ENCODE data around the gene OR5K3. TPM values are rescaled to one million over a fixed set of nuclear protein-coding genes. Genes with fewer than 3 reads are reported as not detected.

Gene OR5K3
- total RNA-seq, result not detected
- polyA plus RNA-seq, result not detected
- total RNA-seq, result 0 reads per million in 6 experiments

- POLR2A ChIA-PET, result no interaction called here
- Mint-ChIP-seq H3K27ac (no peak within 1 kb of the TSS), H3K4me1 (no peaks in the 10 kb centered on the region), H3K9me3 (no peaks in the 10 kb centered on the region), H3K36me3 (no peaks in the 10 kb centered on the region), H3K4me3 (no peak within 1 kb of the TSS), H3K27me3 (peaks cover 10 to 23% (median 18%) of the 10 kb centered on the region in 5 donors)
- ATAC-seq, result no peak
- DNase-seq, result no peak
Observed at GRCh38 chr3:98390366-98390765, at the start of gene OR5K3. Gene OR5K3, plus strand, starts transcription at chr3:98390666. Its CDS starts 0 bp downstream, at chr3:98390666.

GRCh38 chr3:98341758-98342157 lies 48.7 kb upstream of the OR5K3 start:
- DNase-seq (no peak), ATAC-seq (no peak)
- H3K27ac Mint-ChIP-seq, result no peak overlapping the region
- no peaks in the 10 kb centered on the region for H3K4me1 Mint-ChIP-seq
- H3K36me3 Mint-ChIP-seq, result no peaks in the 10 kb centered on the region
- peaks cover 0 to 6% (median 0%) of the 10 kb centered on the region in 5 donors for H3K27me3 Mint-ChIP-seq
- POLR2A ChIA-PET, result no interaction called here
- peaks cover 0 to 2% (median 0%) of the 10 kb centered on the region in 9 donors for H3K9me3 Mint-ChIP-seq
- no peak overlapping the region for H3K4me3 Mint-ChIP-seq

DNA sequence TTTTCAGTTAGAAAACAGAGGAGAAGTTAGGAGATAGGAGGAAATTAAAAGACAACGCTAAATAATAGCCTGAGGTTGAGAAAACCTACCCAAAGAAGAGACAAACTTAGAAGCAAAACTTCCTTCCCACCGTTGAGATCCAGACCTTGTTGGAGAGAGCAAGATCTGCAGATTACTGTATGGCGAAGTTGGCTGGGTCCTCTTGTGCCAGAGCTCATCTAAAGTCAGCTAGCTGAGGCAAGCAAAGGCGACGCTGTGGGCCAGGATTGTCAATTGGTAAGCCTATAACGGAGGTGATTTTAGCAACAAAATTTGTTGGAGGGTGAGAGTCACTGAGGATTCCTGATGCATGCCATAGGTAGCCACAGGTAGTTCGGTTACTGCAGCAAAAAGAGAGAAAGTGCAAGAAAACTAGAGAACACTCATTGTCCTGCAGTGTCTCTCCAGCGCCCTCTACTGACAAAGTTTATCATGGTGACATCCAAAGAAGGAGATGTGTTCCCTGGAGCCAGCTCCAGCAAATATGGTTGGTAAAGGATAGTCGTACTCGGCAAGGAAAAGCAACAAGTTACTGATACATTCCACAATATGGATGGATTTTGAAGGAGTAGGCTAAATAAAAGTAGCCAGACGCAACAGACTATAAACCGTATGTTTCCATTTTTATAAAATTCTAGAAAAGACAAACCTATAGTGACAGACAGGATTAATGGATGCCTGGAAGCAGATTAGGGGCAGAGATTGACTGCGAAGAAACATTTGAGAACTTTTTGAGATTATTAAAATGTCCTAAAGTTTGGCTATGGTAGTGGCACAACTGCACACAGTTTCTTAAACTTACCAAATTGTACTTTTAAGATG lies 46.6 kb upstream of the OR5K3 start:
- peaks cover 0 to 2% (median 0%) of the 10 kb centered on the region in 9 donors for H3K9me3 Mint-ChIP-seq
- DNase-seq (peak in 4 of 10 donors; percentile 2 to 25 (median 12)), ATAC-seq (no peak)
- H3K4me3 Mint-ChIP-seq, result no peak overlapping the region
- H3K4me1 Mint-ChIP-seq, result no peaks in the 10 kb centered on the region
- no peaks in the 10 kb centered on the region for H3K36me3 Mint-ChIP-seq
- H3K27ac Mint-ChIP-seq, result no peak overlapping the region
- peaks cover 0 to 6% (median 0%) of the 10 kb centered on the region in 5 donors for H3K27me3 Mint-ChIP-seq
- POLR2A ChIA-PET, result no interaction called here

DNA sequence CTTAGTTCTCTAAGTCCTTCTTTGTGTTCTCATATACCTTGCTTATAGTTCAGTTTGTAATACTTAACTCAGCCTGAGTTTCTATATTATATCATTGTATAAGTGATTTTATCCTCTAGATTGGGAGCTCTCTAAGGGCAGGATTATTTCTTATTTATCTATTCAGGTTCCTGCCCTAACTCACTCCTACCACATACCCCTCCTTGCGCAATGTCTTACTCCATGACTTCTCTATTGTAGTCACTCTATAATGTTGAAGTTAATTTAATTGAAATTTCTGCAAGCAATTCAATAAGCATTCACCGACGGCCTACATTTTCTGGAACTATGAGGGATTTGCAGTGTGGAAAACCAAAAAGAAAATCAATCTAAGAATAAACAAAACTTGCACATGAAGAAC lies 40.4 kb upstream of the OR5K3 start:
- H3K27ac Mint-ChIP-seq, result no peak overlapping the region
- POLR2A ChIA-PET, result no interaction called here

GRCh38 chr3:98353554-98353953 lies 36.9 kb upstream of the OR5K3 start, which contains the start of gene OR5K4:
Gene OR5K4, plus strand, starts transcription at chr3:98353854. Its CDS starts 0 bp downstream, at chr3:98353854.
- Mint-ChIP-seq H3K27me3 (peaks cover 0 to 12% (median 4%) of the 10 kb centered on the region in 5 donors), H3K4me1 (no peaks in the 10 kb centered on the region), H3K27ac (no peak within 1 kb of the TSS), H3K4me3 (no peak within 1 kb of the TSS), H3K36me3 (peaks cover 0 to 6% (median 3%) of the 10 kb centered on the region in 3 donors), H3K9me3 (peaks cover 0 to 11% (median 5%) of the 10 kb centered on the region in 9 donors)
- POLR2A ChIA-PET, result no interaction called here
- no peak for DNase-seq
- ATAC-seq, result no peak

More for the DNA sequence above, 40.4 kb upstream of the OR5K3 start:
- DNase-seq (no peak), ATAC-seq (no peak)
- H3K36me3 Mint-ChIP-seq, result no peaks in the 10 kb centered on the region
- no peaks in the 10 kb centered on the region for H3K9me3 Mint-ChIP-seq
- H3K27me3 Mint-ChIP-seq, result peaks cover 0 to 7% (median 1%) of the 10 kb centered on the region in 5 donors
- H3K4me3 Mint-ChIP-seq, result no peak overlapping the region
- H3K4me1 Mint-ChIP-seq, result no peaks in the 10 kb centered on the region

DNA sequence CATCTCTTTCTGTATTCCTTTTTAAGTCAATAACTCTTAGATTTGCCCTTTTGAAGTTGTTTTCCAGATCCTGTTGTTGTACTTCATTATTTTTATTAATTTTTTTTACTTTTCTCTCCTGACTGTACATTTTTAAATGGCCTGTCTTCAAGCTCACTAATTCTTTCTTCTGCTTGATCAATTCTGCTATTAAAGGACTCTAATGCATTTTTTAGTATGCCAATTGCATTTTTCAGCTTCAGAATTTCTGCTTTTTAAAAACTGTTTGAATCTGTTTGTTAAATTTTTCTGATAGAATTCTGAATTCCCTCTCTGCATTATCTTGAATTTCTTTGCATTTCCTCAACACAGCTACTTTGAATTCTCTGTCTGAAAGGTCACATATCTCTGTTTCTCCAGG lies 31.2 kb upstream of the OR5K3 start:
- POLR2A ChIA-PET, result no interaction called here
- Mint-ChIP-seq H3K4me3 (no peak overlapping the region), H3K4me1 (no peaks in the 10 kb centered on the region), H3K9me3 (peaks cover 6 to 37% (median 16%) of the 10 kb centered on the region in 9 donors), H3K36me3 (peaks cover 0 to 26% (median 6%) of the 10 kb centered on the region in 3 donors), H3K27me3 (peaks cover 0 to 5% (median 4%) of the 10 kb centered on the region in 5 donors), H3K27ac (no peak overlapping the region)
- ATAC-seq (no peak), DNase-seq (no peak)

DNA sequence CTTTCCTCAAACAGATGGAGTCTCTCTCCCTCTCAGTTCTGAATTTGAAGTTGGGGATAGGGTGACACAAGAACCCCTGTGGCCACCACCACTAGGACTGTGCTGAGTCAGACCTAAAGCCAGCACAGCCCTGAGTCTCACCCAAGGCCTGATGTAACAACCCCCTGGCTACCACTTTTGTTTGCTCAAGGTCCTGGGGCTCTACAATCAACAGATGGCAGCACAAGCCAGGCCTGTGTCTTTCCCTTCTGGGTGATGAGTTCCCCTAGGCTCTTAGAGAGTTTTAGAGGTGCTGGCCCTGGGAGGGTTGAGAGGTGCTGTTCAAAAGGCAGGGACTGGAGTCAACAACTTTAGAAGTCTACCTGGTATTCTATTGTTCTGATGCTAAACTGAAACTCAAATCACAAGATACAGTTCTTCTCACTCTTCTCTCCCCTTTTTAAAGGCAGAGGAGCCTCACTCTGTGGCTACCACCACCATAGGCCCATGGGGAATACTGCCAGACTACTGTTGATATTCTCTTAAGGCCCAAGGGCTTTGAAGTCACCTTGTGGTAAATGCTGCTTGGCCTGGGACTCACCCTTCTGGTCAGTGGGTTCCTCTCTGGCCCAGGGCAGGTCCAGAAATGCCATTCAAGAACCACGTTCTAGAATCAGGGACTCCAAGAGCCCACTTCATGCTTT lies 30.3 kb upstream of the OR5K3 start:
- POLR2A ChIA-PET, result no interaction called here

DNA sequence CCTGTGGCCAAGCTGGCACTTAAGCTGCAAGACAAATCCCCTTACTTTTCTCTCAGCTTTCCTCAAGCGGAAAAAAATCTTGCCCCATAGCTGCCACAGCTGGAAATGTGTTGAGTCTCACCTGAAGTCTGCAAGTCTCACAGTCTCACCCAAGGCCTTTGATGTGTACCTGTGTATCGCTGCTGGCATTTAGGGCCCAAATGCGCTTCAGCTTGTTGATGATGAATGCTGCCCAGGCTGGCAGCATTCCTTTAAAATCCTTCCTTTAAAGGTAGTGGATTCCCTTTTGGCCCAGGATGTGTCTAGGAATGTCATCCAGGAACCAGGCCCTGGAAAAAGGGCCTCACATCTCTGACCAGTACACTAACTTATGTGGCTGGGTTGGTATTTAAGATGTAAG lies 29.8 kb upstream of the OR5K3 start:
- H3K36me3 Mint-ChIP-seq, result peaks cover 0 to 26% (median 8%) of the 10 kb centered on the region in 3 donors
- POLR2A ChIA-PET, result no interaction called here
- H3K27me3 Mint-ChIP-seq, result peaks cover 0 to 5% (median 2%) of the 10 kb centered on the region in 5 donors
- H3K9me3 Mint-ChIP-seq, result peaks cover 6 to 43% (median 17%) of the 10 kb centered on the region in 9 donors
- no peak for DNase-seq
- no peak for ATAC-seq
- no peak overlapping the region for H3K4me3 Mint-ChIP-seq
- no peaks in the 10 kb centered on the region for H3K4me1 Mint-ChIP-seq
- H3K27ac Mint-ChIP-seq, result peak overlapping the region in 1 of 10 donors; percentile 34

More for the DNA sequence above, 30.3 kb upstream of the OR5K3 start:
- peaks cover 0 to 5% (median 2%) of the 10 kb centered on the region in 5 donors for H3K27me3 Mint-ChIP-seq
- DNase-seq, result no peak
- ATAC-seq, result no peak
- peaks cover 6 to 37% (median 16%) of the 10 kb centered on the region in 9 donors for H3K9me3 Mint-ChIP-seq
- no peaks in the 10 kb centered on the region for H3K4me1 Mint-ChIP-seq
- H3K27ac Mint-ChIP-seq, result no peak overlapping the region
- H3K36me3 Mint-ChIP-seq, result peaks cover 0 to 26% (median 8%) of the 10 kb centered on the region in 3 donors
- H3K4me3 Mint-ChIP-seq, result no peak overlapping the region

GRCh38 chr3:98361289-98361688 lies 29.2 kb upstream of the OR5K3 start:
- Mint-ChIP-seq H3K36me3 (peaks cover 0 to 26% (median 8%) of the 10 kb centered on the region in 3 donors), H3K4me1 (no peaks in the 10 kb centered on the region), H3K27me3 (peaks cover 0 to 5% (median 2%) of the 10 kb centered on the region in 5 donors), H3K27ac (no peak overlapping the region), H3K4me3 (no peak overlapping the region), H3K9me3 (peaks cover 8 to 44% (median 17%) of the 10 kb centered on the region in 9 donors)
- POLR2A ChIA-PET, result no interaction called here
- no peak for ATAC-seq
- no peak for DNase-seq

- Mint-ChIP-seq H3K4me1 (no peaks in the 10 kb centered on the region), H3K4me3 (no peak overlapping the region), H3K27me3 (peaks cover 0 to 8% (median 0%) of the 10 kb centered on the region in 5 donors), H3K36me3 (peaks cover 0 to 2% (median 0%) of the 10 kb centered on the region in 3 donors), H3K27ac (no peak overlapping the region), H3K9me3 (peaks cover 0 to 17% (median 5%) of the 10 kb centered on the region in 9 donors)
- no peak for ATAC-seq
- POLR2A ChIA-PET, result no interaction called here
- DNase-seq, result no peak
Observed at GRCh38 chr3:98367464-98368246, 22.8 kb upstream of the OR5K3 start.

- H3K4me1 Mint-ChIP-seq, result no peaks in the 10 kb centered on the region
- ATAC-seq, result no peak
- H3K36me3 Mint-ChIP-seq, result no peaks in the 10 kb centered on the region
- peaks cover 0 to 4% (median 0%) of the 10 kb centered on the region in 9 donors for H3K9me3 Mint-ChIP-seq
- peaks cover 0 to 8% (median 0%) of the 10 kb centered on the region in 5 donors for H3K27me3 Mint-ChIP-seq
- no peak overlapping the region for H3K4me3 Mint-ChIP-seq
- H3K27ac Mint-ChIP-seq, result peak overlapping the region in 1 of 10 donors; percentile 22
- POLR2A ChIA-PET, result interaction anchor here (0.7 kb wide), 1 partner anchor 1428 kb away, joined by 4 read pairs; no protein-coding TSS in a partner anchor
- no peak for DNase-seq
Observed at GRCh38 chr3:98371186-98371585, 19.3 kb upstream of the OR5K3 start.

DNA sequence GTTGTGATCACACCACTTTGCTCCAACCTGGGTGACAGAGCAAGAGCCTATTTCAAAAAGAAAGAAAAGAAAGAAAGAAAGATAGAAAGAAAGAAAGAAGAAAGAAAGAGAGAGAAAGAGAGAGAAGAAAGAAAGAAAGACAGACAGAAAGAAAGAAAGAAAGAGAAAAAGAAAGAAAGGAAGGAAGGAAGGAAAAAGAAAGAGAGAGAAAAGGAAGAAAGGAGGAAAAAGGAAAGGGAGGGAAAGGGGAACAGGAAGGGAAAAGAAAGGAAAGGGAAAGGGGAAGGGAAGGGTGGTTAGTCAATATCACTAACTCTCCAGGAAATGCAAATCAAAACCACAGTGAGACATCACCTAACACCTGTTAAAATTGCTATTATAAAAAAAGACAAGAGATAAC lies 18.6 kb upstream of the OR5K3 start:
- Mint-ChIP-seq H3K27ac (no peak overlapping the region), H3K4me1 (no peaks in the 10 kb centered on the region), H3K27me3 (peaks cover 0 to 8% (median 0%) of the 10 kb centered on the region in 5 donors), H3K9me3 (peaks cover 0 to 4% (median 0%) of the 10 kb centered on the region in 9 donors), H3K36me3 (no peaks in the 10 kb centered on the region), H3K4me3 (no peak overlapping the region)
- no peak for DNase-seq
- POLR2A ChIA-PET, result no interaction called here
- ATAC-seq, result no peak
